SKM-1 treated with dmso at 0.1 percent for 144 hours (cell line): Measurements from ENCODE around the gene NT5C3A.

ENCODE experiments used
- DNase-seq: peaks from one replicate; lab custom pipeline; 2025; ENCODE audit not compliant: unreplicated experiment; lab: John Stamatoyannopoulos, UW

The NT5C3A gene

GRCh38 chr7:33076737-33077136, 14.2 kb upstream of the NT5C3A start:
- no peak for DNase-seq

GRCh38 chr7:33075818-33076518, 13.4 kb upstream of the NT5C3A start:
- no peak for DNase-seq

GRCh38 chr7:33073243-33073642, 10.7 kb upstream of the NT5C3A start:
- DNase-seq: no peak

GRCh38 chr7:33072471-33072870, 9.9 kb upstream of the NT5C3A start:
- no peak for DNase-seq

DNA sequence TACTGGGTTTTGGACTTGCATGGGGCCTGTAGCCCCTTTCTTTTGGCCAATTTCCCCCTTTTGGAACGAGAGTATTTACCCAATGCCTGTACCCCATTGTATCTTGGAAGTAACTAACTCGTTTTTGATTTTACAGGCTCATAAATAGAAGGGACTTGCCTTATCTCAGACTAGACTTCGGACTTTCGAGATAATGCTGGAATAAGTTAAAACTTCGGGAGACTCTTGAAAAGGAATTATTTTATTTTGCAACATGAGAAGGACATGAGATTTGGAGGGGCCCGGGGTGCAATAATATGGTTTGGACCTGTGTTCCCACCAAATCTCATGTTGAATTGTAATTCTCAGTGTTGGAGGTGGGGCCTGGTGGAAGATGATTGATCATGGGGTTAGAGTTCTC, 8.3 kb upstream of the NT5C3A start:
- no peak for DNase-seq

- no peak for DNase-seq
Measured at GRCh38 chr7:33070277-33070676, 7.7 kb upstream of the NT5C3A start.

- DNase-seq: no peak
Measured at GRCh38 chr7:33067921-33068320, 5.3 kb upstream of the NT5C3A start.

- DNase-seq: no peak
Measured at GRCh38 chr7:33066771-33067170, 4.2 kb upstream of the NT5C3A start.

GRCh38 chr7:33065981-33066380, 3.4 kb upstream of the NT5C3A start:
- no peak for DNase-seq

- DNase-seq: peak; percentile 92
Measured at GRCh38 chr7:33062782-33063443, 337 bp upstream of the NT5C3A start.

GRCh38 chr7:33061282-33061937, 1.2 kb downstream of the NT5C3A start:
- DNase-seq: peak; percentile 9

DNA sequence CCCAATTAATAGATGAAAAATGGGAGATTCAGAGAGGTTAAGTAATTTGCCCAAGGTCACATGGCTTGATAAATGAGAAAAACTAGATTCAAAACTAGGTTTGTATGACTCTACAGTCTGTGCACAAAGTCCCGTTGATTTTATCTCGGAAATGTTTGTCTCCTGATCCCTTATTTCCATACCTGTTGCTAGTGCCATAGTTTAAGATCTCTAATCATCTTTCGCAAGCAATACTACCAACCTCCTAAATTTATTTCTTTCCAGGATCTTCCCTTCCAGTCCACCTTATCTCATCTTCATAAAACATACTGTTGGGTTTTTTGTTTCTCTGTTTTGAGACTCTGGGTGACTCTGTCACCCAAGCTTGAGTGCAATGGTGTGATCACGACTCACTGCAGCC, 2.9 kb downstream of the NT5C3A start:
- no peak for DNase-seq

- DNase-seq: no peak
Measured at GRCh38 chr7:33055158-33055557, 7.4 kb downstream of the NT5C3A start.

DNA sequence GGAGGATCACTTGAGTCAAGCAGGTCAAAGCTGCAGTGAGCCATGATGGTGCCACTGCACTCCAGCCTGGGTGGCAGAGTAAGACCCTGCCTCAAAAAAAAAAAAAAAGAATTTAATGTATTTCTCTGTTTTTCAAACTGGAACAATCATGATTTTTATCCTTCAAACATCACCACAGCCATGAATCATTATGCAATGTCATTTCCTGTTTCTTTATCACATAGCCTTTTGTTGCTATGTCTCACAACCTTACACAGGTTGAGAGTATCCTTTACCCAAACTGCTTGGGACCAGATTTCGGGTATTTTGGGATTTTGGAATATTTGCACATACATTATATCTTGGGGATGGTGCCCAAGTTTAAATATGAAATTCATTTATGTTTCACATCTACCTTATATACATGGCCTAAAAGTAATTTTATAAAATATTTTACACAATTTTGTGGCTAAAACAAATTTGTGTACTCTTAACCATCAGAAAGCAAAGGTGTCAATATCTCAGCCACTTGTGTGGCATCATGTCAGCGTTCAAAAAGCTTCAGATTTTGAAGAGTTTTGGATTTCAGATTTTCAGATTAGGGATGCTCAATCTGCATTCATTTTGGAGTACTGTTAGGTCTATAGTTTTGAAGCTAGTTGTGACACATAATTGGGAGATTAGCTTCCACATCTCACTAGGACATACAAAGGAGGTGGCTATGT, 8.2 kb downstream of the NT5C3A start:
- DNase-seq: no peak

- no peak for DNase-seq
Measured at GRCh38 chr7:33053721-33054120, 8.9 kb downstream of the NT5C3A start.

- DNase-seq: peak; percentile 90
Measured at GRCh38 chr7:33050535-33051318, 11.8 kb downstream of the NT5C3A start.

- no peak for DNase-seq
Measured at GRCh38 chr7:33048704-33049103, 13.9 kb downstream of the NT5C3A start.

DNA sequence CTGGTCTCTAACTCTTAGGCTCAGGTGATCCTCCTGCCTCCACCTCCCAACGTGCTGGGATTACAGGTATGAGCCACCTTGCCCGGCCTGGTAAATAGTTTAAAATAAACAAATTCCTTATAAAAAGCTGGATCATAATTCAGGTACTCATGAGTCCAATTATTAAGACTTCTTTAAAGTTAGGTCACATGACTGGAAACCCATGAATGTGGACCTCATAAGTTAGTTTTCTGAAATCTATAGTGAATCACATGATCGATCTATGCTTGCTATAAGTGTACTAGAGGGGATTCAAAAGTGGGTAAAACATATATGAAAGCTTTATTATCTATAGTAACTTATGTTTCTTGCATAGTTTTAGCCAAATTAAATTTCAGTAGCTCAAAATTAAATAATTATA, 14.3 kb downstream of the NT5C3A start:
- no peak for DNase-seq

DNA sequence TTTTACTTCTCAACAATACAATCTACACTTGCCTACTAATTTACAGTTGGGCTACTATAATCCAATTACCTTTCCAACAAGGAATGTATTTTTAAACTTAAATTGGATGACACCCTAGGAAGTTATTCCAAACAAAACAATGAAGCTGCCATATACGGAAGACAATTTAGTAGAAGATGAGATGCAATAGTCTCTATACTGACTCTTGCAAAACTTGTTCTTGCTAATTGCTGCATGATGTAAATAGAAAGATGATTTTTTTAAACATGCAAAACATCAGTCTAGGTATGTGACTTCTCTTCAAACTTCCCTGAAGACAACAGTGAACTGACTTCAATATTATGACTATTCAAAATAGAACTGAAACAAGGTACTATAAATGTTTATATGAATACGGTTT, 17.6 kb downstream of the NT5C3A start:
- DNase-seq: no peak

DNA sequence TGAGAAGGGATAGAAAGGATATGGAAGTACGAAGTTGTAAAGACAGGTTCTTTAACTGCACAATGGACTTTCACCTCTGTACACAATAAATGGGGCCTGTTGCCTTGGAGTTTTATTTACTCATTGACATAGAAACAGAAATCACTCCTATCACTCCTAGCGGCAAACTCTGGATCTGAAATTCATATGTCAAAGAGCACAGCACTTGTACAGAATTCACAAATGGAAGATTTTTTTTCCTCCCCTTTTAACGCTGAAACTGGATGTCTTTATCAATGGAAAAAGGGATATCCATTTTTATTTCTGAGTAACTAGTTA, 18.2 kb downstream of the NT5C3A start:
- DNase-seq: no peak
